GM19238 (cell line): ENCODE results near the gene PDIA2.

Experiments used
- DNase-seq: peaks from one replicate; pipeline ENCODE4 v3.0.0; 2011; ENCODE audit warnings: low spot score; ENCODE audit not compliant: insufficient read length

PDIA2 gene

DNA sequence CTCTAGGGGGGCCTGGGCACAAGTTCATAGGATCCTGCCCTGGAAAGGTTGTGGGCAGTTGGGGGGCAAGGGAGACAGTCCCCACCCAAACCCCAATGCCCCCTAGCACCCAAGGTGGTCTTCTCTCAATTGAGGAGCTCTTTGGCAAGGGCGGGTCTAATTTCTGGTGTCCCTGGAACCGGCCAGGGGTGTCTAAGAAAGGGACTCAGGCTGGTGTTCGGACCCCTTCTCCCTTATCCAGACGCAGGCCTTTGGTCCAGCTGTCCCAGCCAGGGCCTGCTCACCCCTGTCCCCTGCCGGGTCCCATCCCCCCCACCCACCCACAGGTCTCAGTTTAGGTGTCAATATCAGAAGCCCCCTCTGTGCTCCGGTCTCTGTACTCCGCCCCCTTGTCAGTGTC, 3.4 kb upstream of the PDIA2 start:
- DNase-seq = no peak

DNA sequence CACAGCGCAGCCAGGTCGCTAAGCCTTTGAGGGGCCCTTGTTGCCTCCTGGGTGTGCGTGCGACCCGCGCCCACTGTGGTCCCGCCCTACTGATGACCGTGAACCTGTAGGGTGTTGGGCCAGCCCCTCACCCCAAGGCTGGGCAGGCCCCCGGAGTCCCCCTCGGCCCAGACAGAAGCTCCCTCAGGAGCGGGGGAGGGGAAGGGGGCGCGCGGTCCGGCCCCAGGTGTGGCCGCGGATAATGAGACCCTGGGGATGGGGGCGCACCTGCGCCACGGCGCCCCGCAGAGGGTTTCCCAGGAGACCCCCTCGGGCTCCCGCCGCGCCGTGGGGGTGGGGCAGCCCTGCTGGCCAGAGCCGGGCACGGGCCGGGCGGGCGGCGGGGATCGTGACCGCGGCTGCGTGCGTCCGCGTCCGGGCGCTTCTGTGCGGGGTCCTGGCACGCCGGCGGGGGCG, 2.9 kb upstream of the PDIA2 start:
- DNase-seq = no peak

DNA sequence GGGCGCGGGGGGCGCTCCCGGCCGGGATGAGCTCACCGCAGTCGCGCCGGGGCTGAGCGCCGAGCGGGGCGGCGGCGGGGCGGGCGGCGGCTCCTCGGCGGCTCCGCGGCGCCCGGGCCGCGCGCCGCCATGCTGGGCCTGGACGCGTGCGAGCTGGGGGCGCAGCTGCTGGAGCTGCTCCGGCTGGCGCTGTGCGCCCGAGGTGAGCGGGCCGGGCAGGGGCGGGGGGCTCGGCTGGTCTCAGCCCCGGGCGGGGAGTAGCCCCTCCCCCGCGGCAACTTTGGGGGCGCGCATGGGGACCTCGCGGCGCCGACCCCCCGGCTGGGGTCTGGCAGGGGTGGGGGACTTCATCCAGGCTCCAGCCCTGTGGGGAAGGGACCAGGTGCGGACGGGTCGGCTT, 2.4 kb upstream of the PDIA2 start, which contains the start of gene ARHGDIG:
TSS of gene ARHGDIG (plus strand) at position 40 of the 400 bp plus-strand sequence. CDS start at position 130, 90 bp downstream.
- DNase-seq = no peak

DNA sequence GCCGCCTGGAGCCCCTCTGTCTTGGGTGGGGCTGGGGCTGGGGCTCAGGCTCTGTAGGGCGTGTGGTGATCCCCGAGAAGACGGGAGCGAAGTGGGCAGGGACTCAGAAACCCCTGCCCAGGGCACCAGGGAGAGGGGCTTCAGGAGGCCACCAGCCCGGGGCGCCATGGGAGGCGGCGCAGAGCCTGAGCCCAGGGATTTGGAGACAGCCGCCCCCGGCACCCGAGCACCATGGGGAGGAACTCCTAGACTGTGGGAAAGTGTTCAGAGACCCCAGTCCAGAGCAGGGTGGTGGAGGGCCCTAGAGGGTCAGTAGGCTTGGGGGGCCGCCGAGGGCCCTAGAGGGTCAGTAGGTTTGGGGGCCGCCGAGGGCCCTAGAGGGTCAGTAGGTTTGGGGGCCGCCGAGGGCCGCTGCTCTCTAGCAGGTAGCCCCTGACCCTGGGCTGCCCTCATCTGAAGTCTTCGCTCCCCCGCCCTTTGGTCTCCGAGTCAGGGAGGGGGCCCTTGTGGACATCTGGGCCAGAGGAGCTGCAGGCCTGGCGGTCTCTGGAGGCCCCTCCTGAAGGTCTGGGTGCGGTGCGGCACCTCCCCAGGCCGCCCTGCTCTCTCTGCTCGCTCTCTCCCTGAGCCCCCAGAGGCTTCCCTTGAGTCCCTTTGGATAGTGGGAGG, 1.8 kb upstream of the PDIA2 start:
- no peak for DNase-seq

DNA sequence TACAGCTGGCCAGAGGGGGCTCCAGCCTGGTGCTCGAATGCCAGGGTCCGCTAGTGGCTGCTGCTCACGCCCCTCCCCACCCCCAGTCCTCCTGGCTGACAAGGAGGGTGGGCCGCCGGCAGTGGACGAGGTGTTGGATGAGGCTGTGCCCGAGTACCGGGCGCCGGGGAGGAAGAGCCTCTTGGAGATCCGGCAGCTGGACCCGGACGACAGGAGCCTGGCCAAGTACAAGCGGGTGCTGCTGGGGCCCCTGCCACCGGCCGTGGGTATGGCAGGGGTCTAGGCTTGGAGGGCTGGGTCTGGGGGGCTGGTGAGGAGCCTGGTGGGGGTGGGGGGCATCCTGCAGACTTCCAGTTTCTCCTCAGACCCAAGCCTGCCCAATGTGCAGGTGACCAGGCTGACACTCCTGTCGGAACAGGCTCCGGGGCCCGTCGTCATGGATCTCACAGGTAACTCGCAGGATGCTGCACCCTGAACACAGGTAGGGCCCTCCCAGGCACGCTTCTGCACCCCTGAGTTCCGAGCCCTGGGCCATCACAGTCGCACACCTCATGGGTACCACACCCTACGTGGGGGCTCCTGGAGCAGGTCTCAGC, 1.2 kb upstream of the PDIA2 start:
- no peak for DNase-seq

DNA sequence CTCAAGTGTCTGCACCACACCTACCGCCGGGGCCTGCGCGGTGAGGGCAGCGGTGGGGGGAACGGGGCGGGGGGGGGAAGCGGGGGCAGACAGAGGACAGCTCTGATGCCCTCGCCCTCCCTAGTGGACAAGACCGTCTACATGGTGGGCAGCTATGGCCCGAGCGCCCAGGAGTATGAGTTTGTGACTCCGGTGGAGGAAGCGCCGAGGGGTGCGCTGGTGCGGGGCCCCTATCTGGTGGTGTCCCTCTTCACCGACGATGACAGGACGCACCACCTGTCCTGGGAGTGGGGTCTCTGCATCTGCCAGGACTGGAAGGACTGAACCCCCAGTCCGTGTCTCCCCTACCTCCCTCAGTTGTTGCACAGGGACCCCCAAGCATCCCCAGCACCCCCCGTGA, 473 bp upstream of the PDIA2 start:
- no peak for DNase-seq

DNA sequence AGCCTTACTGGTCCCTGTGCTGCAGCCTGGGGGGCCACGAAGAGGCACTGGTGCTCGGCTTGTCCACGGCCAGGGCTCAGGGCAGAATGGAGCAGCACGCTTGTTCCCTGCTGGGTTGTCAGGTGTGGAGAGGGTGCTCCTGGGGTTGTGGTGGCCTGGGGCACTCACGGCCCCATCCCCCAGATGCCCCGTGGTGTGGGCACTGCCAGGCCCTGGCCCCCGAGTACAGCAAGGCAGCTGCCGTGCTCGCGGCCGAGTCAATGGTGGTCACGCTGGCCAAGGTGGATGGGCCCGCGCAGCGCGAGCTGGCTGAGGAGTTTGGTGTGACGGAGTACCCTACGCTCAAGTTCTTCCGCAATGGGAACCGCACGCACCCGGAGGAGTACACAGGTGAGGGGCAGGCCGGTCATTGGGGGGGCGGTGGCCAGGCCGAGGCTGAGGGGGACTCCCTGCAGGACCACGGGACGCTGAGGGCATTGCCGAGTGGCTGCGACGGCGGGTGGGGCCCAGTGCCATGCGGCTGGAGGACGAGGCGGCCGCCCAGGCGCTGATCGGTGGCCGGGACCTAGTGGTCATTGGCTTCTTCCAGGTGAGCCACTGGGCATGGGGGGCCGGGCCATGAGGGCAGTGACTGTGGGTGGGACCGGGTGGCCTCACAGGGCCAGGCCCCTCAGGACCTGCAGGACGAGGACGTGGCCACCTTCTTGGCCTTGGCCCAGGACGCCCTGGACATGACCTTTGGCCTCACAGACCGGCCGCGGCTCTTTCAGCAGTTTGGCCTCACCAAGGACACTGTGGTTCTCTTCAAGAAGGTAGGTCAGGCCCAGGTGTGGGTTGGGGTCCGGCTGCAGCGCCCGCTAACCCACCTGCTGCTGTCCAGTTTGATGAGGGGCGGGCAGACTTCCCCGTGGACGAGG, 1.5 kb downstream of the PDIA2 start:
- no peak for DNase-seq

DNA sequence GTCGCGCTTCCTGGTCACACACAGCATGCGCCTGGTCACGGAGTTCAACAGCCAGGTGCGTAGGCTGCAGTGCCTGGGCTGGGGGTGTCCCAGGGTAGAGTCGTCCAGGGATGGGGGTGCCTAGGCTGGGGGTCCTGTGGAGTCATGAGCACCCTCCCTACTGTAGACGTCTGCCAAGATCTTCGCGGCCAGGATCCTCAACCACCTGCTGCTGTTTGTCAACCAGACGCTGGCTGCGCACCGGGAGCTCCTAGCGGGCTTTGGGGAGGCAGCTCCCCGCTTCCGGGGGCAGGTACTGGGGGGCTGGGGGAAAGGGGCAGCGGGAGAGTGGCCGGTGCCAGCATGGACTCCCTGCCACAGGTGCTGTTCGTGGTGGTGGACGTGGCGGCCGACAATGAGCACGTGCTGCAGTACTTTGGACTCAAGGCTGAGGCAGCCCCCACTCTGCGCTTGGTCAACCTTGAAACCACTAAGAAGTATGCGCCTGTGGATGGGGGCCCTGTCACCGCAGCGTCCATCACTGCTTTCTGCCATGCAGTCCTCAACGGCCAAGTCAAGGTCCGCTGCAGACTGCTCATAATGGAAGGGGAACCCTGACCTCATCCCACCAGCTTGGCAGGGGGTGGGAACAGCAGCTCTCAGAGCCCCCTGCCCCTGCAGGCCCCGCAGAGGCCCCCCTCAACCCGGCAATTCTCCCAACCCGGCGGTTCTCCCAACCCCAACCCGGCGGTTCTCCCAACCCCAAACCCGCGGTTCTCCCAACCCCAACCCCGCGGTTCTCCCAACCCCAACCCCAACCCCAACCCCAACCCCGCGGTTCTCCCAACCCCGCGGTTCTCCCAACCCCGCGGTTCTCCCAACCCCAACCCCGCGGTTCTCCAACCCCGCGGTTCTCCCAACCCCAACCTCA, 2.4 kb downstream of the PDIA2 start:
- DNase-seq = no peak

DNA sequence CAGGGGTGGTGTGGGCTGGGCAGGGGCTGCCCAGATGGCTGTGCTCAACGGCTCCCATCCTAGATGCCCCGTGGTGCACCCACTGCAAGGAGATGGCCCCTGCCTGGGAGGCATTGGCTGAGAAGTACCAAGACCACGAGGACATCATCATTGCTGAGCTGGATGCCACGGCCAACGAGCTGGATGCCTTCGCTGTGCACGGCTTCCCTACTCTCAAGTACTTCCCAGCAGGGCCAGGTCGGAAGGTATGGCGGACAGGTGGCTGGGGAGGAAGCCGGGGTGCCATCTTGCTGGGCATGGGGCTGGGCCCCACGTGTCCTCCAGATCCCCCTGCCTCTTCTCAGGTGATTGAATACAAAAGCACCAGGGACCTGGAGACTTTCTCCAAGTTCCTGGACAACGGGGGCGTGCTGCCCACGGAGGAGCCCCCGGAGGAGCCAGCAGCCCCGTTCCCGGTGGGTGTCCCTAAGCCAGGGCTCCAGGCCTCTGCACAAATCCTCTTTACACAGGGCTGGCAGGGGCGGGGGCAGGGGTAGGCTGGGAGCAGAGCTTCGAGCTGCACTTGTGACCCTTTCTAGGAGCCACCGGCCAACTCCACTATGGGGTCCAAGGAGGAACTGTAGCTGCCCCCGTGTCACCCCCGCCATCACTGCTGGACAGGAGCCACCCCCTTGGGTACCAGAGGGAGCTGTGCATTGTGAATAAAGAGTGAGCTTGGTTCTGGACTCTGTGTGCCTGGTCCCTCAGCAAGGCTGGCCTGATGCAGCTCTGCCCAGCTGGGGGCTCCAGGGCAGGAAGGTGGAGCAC, 3.7 kb downstream of the PDIA2 start:
- DNase-seq = no peak

DNA sequence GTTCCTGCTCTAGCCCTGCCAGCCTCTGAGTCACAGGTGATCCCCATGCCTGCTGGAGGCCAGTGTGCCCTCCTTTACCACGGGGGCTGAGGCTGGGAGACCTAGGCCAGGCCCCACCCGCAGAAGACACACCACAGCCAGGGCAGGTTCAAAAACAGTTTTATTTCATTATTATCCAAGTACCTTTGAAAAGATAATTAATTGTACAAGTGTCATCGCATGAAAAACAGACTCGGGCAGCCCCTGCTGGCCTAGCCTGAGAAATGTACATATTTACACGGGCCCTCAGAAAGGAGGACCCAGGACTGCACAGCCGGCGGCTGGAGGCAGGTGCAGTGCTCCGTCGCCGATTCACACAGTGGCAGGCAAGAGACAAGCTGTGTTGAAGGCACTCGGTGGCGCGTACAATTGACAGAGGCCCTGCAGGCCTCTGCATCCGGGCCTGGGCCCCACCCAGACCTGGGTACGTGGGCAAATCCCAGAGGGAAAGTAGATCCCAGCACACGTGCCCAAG, 4.4 kb downstream of the PDIA2 start:
- no peak for DNase-seq

DNA sequence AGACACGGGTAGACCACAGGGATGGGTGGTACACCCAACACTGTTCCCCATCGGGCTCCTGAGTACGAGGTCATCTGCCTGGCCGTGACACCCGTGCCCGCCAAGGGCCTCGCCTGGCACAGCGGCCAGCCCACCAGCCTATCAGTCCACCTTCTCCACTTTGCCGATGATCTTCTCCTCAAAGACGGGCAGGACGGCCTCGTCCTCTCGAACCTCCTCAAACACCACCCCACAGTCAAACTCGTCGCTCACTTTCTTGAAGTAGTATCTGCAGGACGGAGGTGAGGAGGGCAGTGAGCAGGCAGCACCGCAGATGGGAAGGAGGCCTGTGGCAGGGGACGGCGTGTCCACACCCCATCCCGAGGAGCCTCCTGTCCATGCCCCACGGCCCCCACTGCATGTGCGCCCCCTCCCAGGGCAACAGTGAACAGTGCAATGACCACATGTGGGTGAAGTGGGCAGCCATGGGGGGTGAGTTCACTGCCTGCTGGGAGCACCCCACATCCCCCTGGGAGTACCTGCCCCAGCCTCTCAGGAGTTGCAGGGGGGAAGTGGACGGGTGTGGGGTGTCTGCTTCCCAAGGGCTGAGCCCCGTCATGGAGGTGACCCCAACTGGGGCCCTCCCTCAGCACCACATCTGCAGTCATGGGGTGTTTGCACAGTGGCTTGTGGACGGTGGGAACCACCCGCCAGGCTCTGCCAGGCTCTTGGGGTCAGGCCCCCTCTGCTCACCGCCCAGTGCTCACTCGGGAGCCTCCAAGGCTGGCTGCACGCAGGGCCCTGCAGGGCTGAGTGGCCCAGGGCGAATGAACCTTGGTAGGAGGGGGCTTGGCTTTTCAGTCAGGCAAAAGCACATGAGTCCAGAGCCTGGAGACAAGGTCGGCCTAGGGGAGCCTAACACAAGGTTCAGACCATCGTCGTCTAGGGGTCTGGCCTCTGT, 5.3 kb downstream of the PDIA2 start:
- DNase-seq = no peak

DNA sequence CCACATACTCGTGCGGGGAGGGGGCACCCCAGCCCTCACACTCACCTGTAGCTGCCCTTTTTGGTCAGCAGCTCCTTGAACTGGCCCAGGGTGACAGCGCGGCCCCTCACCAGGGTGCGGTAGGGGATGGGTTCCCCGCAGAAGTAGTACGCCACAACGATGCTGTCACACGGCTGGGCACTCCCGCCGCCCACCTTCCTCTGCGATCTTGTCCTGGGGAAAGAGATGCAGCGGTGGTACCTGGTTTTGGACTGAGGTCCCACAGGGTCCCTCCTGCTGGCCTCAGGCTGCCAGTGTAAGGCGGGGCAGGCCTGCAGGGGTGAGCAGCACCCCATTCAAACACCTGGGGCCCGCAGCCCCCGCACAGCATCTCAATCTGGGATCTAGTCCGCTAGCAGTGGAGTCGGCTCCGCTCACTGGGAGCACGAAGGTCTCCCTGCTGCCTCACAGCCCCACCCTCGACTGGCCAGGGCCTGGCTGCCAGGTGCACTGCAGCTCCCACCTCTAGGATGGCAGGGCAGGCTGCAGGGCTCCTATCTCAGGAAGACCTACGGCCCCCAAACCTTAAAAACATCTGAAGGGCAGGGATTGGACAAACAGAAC, 6.5 kb downstream of the PDIA2 start:
- no peak for DNase-seq

DNA sequence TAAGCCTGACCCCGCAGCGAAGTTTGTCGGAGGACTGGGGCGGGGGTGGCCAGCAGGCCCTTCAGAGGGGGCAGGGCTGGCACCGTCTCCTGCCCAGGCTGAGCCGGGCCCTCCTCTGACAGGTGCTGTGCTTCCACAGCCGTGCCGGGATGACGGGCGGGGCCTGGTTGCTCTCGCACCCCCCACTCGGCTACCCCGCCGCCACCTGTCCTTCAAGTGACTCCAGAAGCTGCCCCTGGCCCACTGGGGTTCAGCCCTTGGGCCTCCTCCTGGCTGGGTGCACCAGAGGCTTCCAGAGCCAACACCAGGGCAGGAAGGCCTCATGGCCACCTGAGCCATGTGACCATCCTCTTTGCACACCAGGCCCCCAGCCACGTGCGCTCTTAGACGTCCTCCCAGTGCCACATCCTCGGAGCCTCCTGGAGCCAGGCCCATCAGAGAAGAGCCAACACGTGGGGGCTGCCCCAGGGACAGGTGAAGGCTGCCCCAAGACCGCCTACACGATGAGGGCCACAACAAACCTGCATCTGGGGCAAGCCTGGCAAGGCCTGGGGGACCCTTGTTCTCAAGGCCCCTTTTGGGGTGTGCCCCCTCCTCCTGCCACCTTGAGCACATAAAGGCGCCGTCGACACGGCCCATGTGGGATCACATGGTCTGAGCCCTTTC, 7.2 kb downstream of the PDIA2 start:
- DNase-seq = no peak

DNA sequence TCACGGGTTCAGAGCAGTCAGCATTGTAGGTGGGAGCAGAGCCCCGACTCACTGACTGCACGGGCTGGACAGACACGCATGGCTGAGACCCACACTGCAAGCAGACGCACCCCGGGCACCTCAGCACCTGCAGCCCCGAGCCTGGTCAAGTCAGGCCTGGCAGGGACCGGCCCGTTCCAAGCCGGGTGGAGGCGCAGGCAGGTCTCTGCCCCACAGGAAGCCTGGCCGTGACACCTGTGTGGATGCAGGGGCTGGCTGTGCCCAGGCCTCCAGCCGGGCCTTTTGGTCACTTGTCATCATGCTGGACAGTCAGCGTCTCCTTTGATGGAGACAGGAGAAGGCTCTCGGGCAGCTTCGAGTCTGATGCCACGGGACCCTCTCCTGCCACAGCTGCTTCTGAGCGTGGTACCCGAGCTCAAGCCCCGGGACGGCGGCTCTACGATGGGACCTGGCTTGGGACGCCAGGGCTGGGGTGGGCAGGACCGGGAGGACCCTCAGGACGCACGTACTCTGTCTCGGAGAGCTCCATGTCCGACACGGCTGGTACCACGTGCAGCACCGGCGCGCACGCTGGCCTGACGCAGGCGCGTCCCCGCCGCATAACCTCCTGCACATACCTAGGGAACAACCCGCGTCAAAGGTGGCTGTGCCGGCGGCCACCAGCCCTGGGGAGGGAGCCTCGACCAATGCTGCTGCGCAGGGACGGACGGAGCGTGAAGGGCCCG, 7.9 kb downstream of the PDIA2 start:
- DNase-seq = no peak

DNA sequence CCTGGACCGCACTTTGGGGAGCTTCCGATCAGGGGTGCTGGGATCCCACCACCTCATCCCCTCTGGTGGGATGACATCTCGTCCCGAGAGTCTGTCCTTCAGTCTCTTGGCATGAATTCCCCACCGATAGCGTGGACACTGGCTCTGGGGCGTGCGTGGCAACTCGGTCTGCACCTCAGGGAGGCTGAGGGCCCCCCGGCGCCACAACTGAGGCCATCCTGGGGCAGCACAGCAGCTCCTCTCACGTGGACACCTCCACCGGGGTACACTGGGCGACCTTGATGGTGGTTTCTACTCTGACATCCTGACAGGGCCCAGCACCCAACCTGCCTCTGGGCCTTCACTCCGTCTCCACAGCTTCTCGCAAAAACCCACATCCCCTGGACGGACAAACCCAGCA, 8.6 kb downstream of the PDIA2 start:
- no peak for DNase-seq

DNA sequence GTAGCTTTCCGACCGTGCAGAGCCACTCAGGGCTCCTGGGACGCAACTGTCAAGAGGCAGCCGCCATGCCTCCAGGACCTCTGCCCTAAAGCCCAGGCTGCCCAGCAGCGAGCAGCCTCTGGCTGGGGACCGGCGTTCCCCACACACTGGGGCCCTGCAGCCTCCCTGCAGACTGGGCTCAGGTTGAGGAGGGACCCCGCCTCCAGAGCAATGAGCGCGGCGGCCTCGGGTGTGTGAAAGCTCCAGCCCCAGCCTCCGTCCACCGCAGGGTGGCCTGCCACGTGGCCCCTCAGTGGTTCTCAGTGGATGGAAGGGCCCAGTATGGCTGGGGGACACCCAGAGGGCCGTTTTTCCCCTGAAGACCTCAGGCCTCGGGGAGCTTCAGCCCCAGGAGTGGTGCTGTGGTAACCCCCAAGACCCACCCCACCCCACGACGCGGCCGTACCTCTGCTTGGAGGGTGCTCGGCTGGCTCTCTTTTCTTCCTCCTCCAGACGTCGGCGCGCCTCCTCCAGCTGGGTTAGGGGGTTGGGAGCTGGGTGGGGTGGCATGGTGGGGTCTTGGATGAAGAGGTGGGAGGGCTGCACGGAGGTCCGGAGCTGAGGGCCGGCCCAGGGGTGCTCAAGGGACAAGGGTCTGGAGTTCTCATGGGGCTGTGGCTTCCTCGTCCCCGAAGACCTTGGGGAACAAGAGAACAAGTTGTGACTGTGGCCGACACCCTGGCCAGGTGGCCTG, 10.2 kb downstream of the PDIA2 start:
- no peak for DNase-seq

DNA sequence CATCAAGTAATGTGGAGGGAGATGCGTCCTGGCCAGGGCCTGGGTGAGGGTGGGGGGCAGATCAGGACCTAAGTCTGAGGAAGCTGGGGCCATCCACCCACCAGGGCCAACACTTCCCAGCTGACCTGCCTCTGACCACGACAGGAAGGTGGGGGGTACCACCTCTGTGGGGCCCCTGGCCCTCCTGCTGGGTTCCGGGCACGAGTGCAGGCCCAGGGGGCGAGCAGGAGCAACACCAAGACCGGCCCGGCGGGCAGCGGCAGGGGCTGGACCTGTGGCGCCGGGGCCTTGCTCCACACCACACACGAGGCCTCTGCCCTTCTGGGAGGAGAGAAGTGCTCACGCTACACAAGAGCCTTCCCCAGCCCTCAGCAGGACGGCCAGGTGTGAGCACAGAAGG, 13.3 kb downstream of the PDIA2 start:
- no peak for DNase-seq
